HEK293 (cell line): ENCODE results near the gene PLCB1.

Experiments
- SALL2 ChIP-seq: fragments of 450-650 bp; formaldehyde crosslinking; IDR thresholded peaks from 2 replicates; pipeline ENCODE4 v1.5.0; 2017; ENCODE audit warnings: missing biosample characterization, mild to moderate bottlenecking, missing genetic modification characterization, borderline replicate concordance
- ZBTB26 ChIP-seq: fragments of 450-650 bp; formaldehyde crosslinking; optimal IDR thresholded peaks from 2 replicates; pipeline ENCODE3; 2016; ENCODE audit warnings: missing biosample characterization, mild to moderate bottlenecking, missing genetic modification characterization
- ZNF175 ChIP-seq: fragments of 450-650 bp; formaldehyde crosslinking; IDR thresholded peaks from 2 replicates; pipeline ENCODE4 v1.5.1; 2016; ENCODE audit warnings: missing biosample characterization, missing genetic modification characterization
- ZNF626 ChIP-seq: fragments of 450-650 bp; sonication (Bioruptor Pico); formaldehyde crosslinking; IDR thresholded peaks from 2 replicates; pipeline ENCODE4 v1.5.1; 2018; ENCODE audit warnings: missing biosample characterization, missing genetic modification characterization, inconsistent platforms
- ZSCAN16 ChIP-seq: fragments of 450-650 bp; formaldehyde crosslinking; IDR thresholded peaks from 2 replicates; pipeline ENCODE4 v1.5.1; 2016; ENCODE audit warnings: missing biosample characterization, missing genetic modification characterization
- TF ChIP-seq, protein P1 (sequence below): fragments of 450-650 bp; formaldehyde crosslinking; IDR thresholded peaks from 2 replicates; pipeline ENCODE4 v1.5.1; 2016; ENCODE audit warnings: missing biosample characterization, missing genetic modification characterization
- TF ChIP-seq, protein P2 (sequence below): fragments of 450-650 bp; formaldehyde crosslinking; IDR thresholded peaks from 2 replicates; pipeline ENCODE4 v1.5.1; 2016; ENCODE audit warnings: missing biosample characterization, missing genetic modification characterization

DNA sequence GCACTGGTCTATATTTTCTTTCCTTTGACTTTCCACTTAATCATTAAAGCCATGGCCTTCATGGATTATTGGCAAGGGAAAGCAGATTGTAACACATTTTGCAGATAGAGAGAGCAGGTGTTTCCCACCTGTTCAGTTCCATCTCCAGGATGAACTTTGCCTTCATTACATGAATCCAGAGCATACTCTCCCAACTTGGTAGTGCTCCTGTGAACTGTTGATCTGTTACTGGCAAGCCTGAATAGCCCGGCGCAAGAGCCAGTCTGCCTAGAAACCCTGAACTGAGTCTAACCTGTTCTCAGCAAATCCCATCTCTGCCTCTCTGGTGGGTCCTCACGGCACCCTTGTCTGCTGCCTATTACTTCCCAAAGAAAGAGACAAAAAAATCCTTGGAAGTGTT is 210.3 kb downstream of the PLCB1 start:
- TF ChIP-seq, protein P1, sequence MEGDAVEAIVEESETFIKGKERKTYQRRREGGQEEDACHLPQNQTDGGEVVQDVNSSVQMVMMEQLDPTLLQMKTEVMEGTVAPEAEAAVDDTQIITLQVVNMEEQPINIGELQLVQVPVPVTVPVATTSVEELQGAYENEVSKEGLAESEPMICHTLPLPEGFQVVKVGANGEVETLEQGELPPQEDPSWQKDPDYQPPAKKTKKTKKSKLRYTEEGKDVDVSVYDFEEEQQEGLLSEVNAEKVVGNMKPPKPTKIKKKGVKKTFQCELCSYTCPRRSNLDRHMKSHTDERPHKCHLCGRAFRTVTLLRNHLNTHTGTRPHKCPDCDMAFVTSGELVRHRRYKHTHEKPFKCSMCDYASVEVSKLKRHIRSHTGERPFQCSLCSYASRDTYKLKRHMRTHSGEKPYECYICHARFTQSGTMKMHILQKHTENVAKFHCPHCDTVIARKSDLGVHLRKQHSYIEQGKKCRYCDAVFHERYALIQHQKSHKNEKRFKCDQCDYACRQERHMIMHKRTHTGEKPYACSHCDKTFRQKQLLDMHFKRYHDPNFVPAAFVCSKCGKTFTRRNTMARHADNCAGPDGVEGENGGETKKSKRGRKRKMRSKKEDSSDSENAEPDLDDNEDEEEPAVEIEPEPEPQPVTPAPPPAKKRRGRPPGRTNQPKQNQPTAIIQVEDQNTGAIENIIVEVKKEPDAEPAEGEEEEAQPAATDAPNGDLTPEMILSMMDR: no peak
- TF ChIP-seq SALL2 (no peak), ZNF626 (tag by site-specific recombination) (no peak), ZBTB26 (no peak), ZNF175 (tag by site-specific recombination) (no peak), ZSCAN16 (tag by site-specific recombination) (no peak)
- TF ChIP-seq, protein P2, sequence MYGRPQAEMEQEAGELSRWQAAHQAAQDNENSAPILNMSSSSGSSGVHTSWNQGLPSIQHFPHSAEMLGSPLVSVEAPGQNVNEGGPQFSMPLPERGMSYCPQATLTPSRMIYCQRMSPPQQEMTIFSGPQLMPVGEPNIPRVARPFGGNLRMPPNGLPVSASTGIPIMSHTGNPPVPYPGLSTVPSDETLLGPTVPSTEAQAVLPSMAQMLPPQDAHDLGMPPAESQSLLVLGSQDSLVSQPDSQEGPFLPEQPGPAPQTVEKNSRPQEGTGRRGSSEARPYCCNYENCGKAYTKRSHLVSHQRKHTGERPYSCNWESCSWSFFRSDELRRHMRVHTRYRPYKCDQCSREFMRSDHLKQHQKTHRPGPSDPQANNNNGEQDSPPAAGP (tag by site-specific recombination): no peak
